B cell (primary cell): Measurements from ENCODE around the gene DPP9. TPM values are rescaled to one million over a fixed set of nuclear protein-coding genes. Genes with fewer than 3 reads are reported as not detected.

Experiments
- ATAC-seq: fragments of 200-7000 bp; cut with Tn5 transposase; one replicate; pipeline ENCODE4 v1.10.0; 2021; ENCODE audit warnings: low read depth, mild to moderate bottlenecking, moderate number of reproducible peaks, moderate library complexity
- CTCF ChIA-PET: fragments of 350-600 bp; sonication (Branson Sonifier 250); formaldehyde crosslinking; loops from one replicate; lab custom pipeline; 2021; ENCODE audit warnings: antibody characterized with exemption, inconsistent platforms; lab: Charles Lee
- POLR2A ChIA-PET: fragments of 350-600 bp; sonication (Branson Sonifier 250); formaldehyde crosslinking; loops from one replicate; lab custom pipeline; 2021; ENCODE audit warnings: antibody characterized with exemption; lab: Charles Lee
- DNase-seq: peaks from one replicate; pipeline ENCODE4 v3.0.0; 2013
- H2AFZ ChIP-seq: 2 replicates; pipeline ENCODE4 v1.6.1; 2012; ENCODE audit warnings: mild to moderate bottlenecking, low read depth, low read length; ENCODE audit not compliant: insufficient read depth, poor library complexity, severe bottlenecking
- H3K27ac ChIP-seq, 2 donors: 1 replicate in 1 of 2; 2 replicates in 1 of 2; pipeline ENCODE4 v1.5.1; 2012 to 2013; ENCODE audit warnings: low read length in 2 of 2, mild to moderate bottlenecking in 2 of 2, moderate library complexity in 1 of 2
- H3K27me3 ChIP-seq, 4 experiments: fragments of 200-600 bp in 1 of 4; sonication (generic) in 1 of 4; replicated peaks in 1 of 4; 1 replicate in 2 of 4; 2 replicates in 2 of 4; pipeline versions ENCODE4 v1.6.1 to v1.7.0; 2013 to 2016; ENCODE audit warnings: low read length in 3 of 4, mild to moderate bottlenecking in 2 of 4, mixed read lengths in 1 of 4, moderate library complexity in 1 of 4; ENCODE audit not compliant: insufficient read depth in 4 of 4, control insufficient read depth in 3 of 4; ENCODE audit errors: control extremely low read depth in 1 of 4
- H3K36me3 ChIP-seq, 2 experiments: replicated peaks in 1 of 2; 1 replicate in 1 of 2; 2 replicates in 1 of 2; pipeline versions ENCODE4 v1.6.1 to v1.7.1; 2013; ENCODE audit warnings: low read length in 1 of 2; ENCODE audit not compliant: insufficient read depth in 2 of 2, control insufficient read depth in 1 of 2; ENCODE audit errors: control extremely low read depth in 1 of 2, extremely low read depth in 1 of 2
- H3K4me1 ChIP-seq, 2 donors: fragments of 200-600 bp in 1 of 2; sonication (generic) in 1 of 2; 1 replicate in 1 of 2; 2 replicates in 1 of 2; pipeline versions ENCODE4 v1.5.1 to v1.6.1; 2013 to 2017; ENCODE audit warnings: low read length in 2 of 2; ENCODE audit not compliant: control insufficient read depth in 2 of 2, insufficient read depth in 2 of 2
- H3K4me2 ChIP-seq: replicated peaks from 2 replicates; pipeline ENCODE3; 2012; ENCODE audit warnings: mild to moderate bottlenecking, low read depth, low read length; ENCODE audit not compliant: poor library complexity, severe bottlenecking
- H3K4me3 ChIP-seq, 5 experiments: fragments of 200-600 bp in 1 of 5; sonication (generic) in 1 of 5; 1 replicate in 3 of 5; 2 replicates in 2 of 5; pipeline versions ENCODE4 v1.5.1 to v1.7.0; 2011 to 2016; ENCODE audit warnings: low read length in 4 of 5, mild to moderate bottlenecking in 4 of 5, low read depth in 2 of 5, control low read depth in 1 of 5, moderate library complexity in 1 of 5; ENCODE audit not compliant: insufficient read depth in 1 of 5; ENCODE audit errors: control extremely low read depth in 1 of 5, extremely low read depth in 1 of 5
- H3K79me2 ChIP-seq: fragments of 200-600 bp; sonication (generic); one replicate; pipeline ENCODE4 v1.6.0; 2016; ENCODE audit warnings: low read length; ENCODE audit not compliant: control insufficient read depth, insufficient read depth
- H3K9ac ChIP-seq: fragments of 200-600 bp; sonication (generic); 2 replicates; pipeline ENCODE4 v1.6.1; 2017; ENCODE audit warnings: mild to moderate bottlenecking, low read length, moderate library complexity
- H3K9me3 ChIP-seq, 3 donors: one replicate each; pipeline versions ENCODE4 v1.6.1 to v1.7.1; 2013; ENCODE audit warnings: low read length in 2 of 3; ENCODE audit not compliant: control insufficient read depth in 2 of 3, insufficient read depth in 1 of 3; ENCODE audit errors: control extremely low read depth in 1 of 3
- H4K20me1 ChIP-seq: 2 replicates; pipeline ENCODE4 v1.6.0; 2012; ENCODE audit warnings: mild to moderate bottlenecking, low read length; ENCODE audit not compliant: insufficient read depth, control insufficient read depth, poor library complexity, severe bottlenecking
- H3K27ac Mint-ChIP-seq: one replicate; pipeline ENCODE4 v1.8.0; 2021; ENCODE audit warnings: mixed read lengths
- H3K27me3 Mint-ChIP-seq: one replicate; pipeline ENCODE4 v1.8.0; 2021; ENCODE audit warnings: mixed read lengths
- H3K4me1 Mint-ChIP-seq: one replicate; pipeline ENCODE4 v1.8.0; 2021; ENCODE audit warnings: mixed read lengths
- H3K4me3 Mint-ChIP-seq: one replicate; pipeline ENCODE4 v1.8.0; 2021; ENCODE audit warnings: mixed read lengths
- H3K9me3 Mint-ChIP-seq: one replicate; pipeline ENCODE4 v1.8.0; 2022; ENCODE audit warnings: mixed read lengths; ENCODE audit not compliant: insufficient read depth
- EZH2 ChIP-seq: IDR thresholded peaks from 2 replicates; pipeline ENCODE4 v1.6.1; 2012; ENCODE audit warnings: borderline replicate concordance, low read depth, mild to moderate bottlenecking, moderate library complexity, low read length; ENCODE audit not compliant: insufficient read depth, poor library complexity, severe bottlenecking
- WGBS: methylation state at CpG from one replicate; pipeline ENCODE4 v1.1.5; 2013; ENCODE audit warnings: missing lambda C conversion rate; ENCODE audit not compliant: insufficient coverage; 5-methylcytosine and 5-hydroxymethylcytosine counted together
- intact Hi-C: fragments of 100-400 bp; cut with micrococcal nuclease; formaldehyde crosslinking; loops from one replicate; pipeline ENCODE4 v1.10.0; 2022
- polyA plus RNA-seq: library from polyadenylated mRNA; depleted of rRNA; stranded (reverse); fragments of >200 nt; gene quantifications from 2 replicates; pipeline ENCODE4 v1.2.3, GENCODE V29; 2012
- total RNA-seq, 2 donors: library from RNA; stranded (reverse); fragments of 120-200 nt in 1 of 2; gene quantifications; 1 replicate in 1 of 2; 2 replicates in 1 of 2; pipeline versions ENCODE4 v1.2.3 to v1.2.4, GENCODE V29; 2013 to 2022
- TF ChIP-seq, protein P1 (sequence below): fragments of 200-600 bp; IDR thresholded peaks from one replicate; pipeline ENCODE4 v1.8.0; 2022; ENCODE audit warnings: antibody characterized with exemption, mild to moderate bottlenecking

DPP9 gene
- total and polyA plus RNA-seq, 2 donors (not counting 1 experiment from before 2014, with no cell fraction given): 47.3 to 109 TPM

- no peak for ATAC-seq
- H3K4me1 ChIP-seq: no peaks in the 10 kb centered on the region
- no peak overlapping the region for H2AFZ ChIP-seq
- H3K4me3 Mint-ChIP-seq: no peak overlapping the region
- H3K4me1 Mint-ChIP-seq: no peaks in the 10 kb centered on the region
- DNase-seq: no peak
- no peaks in the 10 kb centered on the region for H3K9me3 Mint-ChIP-seq
- no peak for TF ChIP-seq EZH2
- TF ChIP-seq, protein P1, sequence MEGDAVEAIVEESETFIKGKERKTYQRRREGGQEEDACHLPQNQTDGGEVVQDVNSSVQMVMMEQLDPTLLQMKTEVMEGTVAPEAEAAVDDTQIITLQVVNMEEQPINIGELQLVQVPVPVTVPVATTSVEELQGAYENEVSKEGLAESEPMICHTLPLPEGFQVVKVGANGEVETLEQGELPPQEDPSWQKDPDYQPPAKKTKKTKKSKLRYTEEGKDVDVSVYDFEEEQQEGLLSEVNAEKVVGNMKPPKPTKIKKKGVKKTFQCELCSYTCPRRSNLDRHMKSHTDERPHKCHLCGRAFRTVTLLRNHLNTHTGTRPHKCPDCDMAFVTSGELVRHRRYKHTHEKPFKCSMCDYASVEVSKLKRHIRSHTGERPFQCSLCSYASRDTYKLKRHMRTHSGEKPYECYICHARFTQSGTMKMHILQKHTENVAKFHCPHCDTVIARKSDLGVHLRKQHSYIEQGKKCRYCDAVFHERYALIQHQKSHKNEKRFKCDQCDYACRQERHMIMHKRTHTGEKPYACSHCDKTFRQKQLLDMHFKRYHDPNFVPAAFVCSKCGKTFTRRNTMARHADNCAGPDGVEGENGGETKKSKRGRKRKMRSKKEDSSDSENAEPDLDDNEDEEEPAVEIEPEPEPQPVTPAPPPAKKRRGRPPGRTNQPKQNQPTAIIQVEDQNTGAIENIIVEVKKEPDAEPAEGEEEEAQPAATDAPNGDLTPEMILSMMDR: no peak
- H3K4me3 ChIP-seq: no peak overlapping the region
- H3K79me2 ChIP-seq: no peaks in the 10 kb centered on the region
- no peak overlapping the region for H3K9ac ChIP-seq
- H3K27ac Mint-ChIP-seq: no peak overlapping the region
- no peaks in the 10 kb centered on the region for H3K27me3 Mint-ChIP-seq
- no peak overlapping the region for H3K27ac ChIP-seq
- H3K9me3 ChIP-seq: no peaks in the 10 kb centered on the region
- no peaks in the 10 kb centered on the region for H4K20me1 ChIP-seq
- H3K36me3 ChIP-seq: peaks cover 0 to 79% of the 10 kb centered on the region in 2 experiments
- ChIA-PET POLR2A (no interaction called here), CTCF (no interaction called here)
- no peak overlapping the region for H3K4me2 ChIP-seq
- WGBS: 95% methylated on average over 10 of the region's 10 CpGs
- intact Hi-C loops: no loop called here
- no peaks in the 10 kb centered on the region for H3K27me3 ChIP-seq
Observed at GRCh38 chr19:4686700-4687099, 36.9 kb downstream of the DPP9 start.

DNA sequence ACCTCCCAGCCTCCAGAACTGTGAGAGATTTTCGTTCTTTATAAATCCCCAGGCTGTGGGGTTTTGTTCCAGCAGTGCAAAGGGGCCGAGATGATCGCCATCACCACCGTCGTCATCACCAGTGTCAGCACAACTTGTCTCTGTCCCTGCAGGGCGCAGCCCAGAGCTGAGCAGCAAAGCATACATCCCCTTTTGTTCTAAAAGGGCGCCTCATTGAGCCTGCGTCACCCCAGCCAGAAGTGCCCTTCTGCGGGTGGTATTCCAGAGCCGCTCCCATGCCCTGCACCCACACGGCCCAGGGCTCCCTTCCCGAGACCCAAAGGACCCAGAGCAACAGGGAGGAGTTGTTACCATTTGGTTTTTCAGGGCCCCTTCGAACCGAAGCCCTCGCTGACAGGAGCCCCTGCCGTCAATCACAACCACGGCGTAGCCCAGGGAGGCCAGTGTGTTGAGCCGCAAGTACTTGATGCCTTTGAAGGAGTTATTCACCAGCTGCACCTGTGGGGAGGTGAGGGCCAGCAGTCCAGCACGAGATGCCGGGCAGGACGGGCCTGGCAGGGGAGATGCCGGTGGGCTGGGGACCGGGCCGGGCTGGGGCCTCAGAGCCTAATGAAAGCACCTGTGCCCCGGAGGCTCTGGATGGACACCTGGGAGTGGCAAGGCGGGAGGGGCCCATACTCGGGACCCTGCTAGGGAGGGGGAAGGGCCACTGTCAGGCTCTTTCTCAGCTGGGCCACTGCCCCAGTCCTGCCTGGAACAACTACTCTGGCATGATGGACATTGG lies 39.1 kb downstream of the DPP9 start:
- no peak overlapping the region for H3K4me3 Mint-ChIP-seq
- H3K79me2 ChIP-seq: no peaks in the 10 kb centered on the region
- WGBS: 98% methylated on average over 28 of the region's 28 CpGs
- no peak overlapping the region for H3K9ac ChIP-seq
- no peak overlapping the region for H3K4me3 ChIP-seq
- H3K9me3 ChIP-seq: no peaks in the 10 kb centered on the region
- ChIA-PET POLR2A (no interaction called here), CTCF (no interaction called here)
- H3K27ac Mint-ChIP-seq: no peak overlapping the region
- H3K27ac ChIP-seq: no peak overlapping the region
- no peak for TF ChIP-seq EZH2
- TF ChIP-seq, protein P1: no peak
- H3K4me1 ChIP-seq: no peaks in the 10 kb centered on the region
- no peak overlapping the region for H3K4me2 ChIP-seq
- no peaks in the 10 kb centered on the region for H3K27me3 ChIP-seq
- no peaks in the 10 kb centered on the region for H3K27me3 Mint-ChIP-seq
- intact Hi-C loops: no loop called here
- no peaks in the 10 kb centered on the region for H3K9me3 Mint-ChIP-seq
- no peak for ATAC-seq
- H2AFZ ChIP-seq: no peak overlapping the region
- peaks cover 0 to 62% of the 10 kb centered on the region in 2 experiments for H3K36me3 ChIP-seq
- DNase-seq: no peak
- H4K20me1 ChIP-seq: no peaks in the 10 kb centered on the region
- H3K4me1 Mint-ChIP-seq: no peaks in the 10 kb centered on the region
